Prostate gland (tissue), 2 donors: ENCODE data around the gene NUP58. TPM values are rescaled to one million over a fixed set of nuclear protein-coding genes. Genes with fewer than 3 reads are reported as not detected.

Source experiments
- DNase-seq: peaks from one replicate; pipeline ENCODE4 v3.0.0-alpha.2; 2019; ENCODE audit warnings: low spot score
- H3K27ac ChIP-seq, 2 donors: fragments of 200-600 bp; sonication (generic); 2 replicates each; pipeline ENCODE4 v1.5.1; 2017 to 2019
- H3K27me3 ChIP-seq: fragments of 200-600 bp; sonication (generic); replicated peaks from 2 replicates; pipeline ENCODE4 v1.5.1; 2019; ENCODE audit not compliant: insufficient read depth
- H3K36me3 ChIP-seq, 2 donors: fragments of 200-600 bp; sonication (generic); 1 replicate in 1 of 2; 2 replicates in 1 of 2; pipeline versions ENCODE4 v1.5.1 to v1.8.1; 2017 to 2019
- H3K4me1 ChIP-seq: fragments of 200-600 bp; sonication (generic); replicated peaks from 2 replicates; pipeline ENCODE4 v1.5.1; 2019
- H3K4me3 ChIP-seq, 2 donors: fragments of 200-600 bp; sonication (generic); 2 replicates each; pipeline ENCODE4 v1.5.1; 2017 to 2019
- H3K9me3 ChIP-seq: fragments of 200-600 bp; sonication (generic); 2 replicates; pipeline ENCODE4 v1.5.1; 2017
- POLR2A ChIP-seq: fragments of 450-650 bp; IDR thresholded peaks from one replicate; pipeline ENCODE4 v1.6.1; 2016; ENCODE audit warnings: antibody characterized with exemption, mild to moderate bottlenecking
- POLR2AphosphoS5 ChIP-seq: sonication (generic); formaldehyde crosslinking; IDR thresholded peaks from one replicate; pipeline ENCODE4 v1.6.1; 2017; ENCODE audit warnings: antibody characterized with exemption
- WGBS: methylation state at CpG from one replicate; pipeline ENCODE4 v1.1.5; 2018; 5-methylcytosine and 5-hydroxymethylcytosine counted together
- intact Hi-C: fragments of 100-400 bp; cut with DNase I; formaldehyde crosslinking; loops from one replicate; pipeline ENCODE4 v1.14.2; 2022
- total RNA-seq, 2 donors: library from RNA; depleted of rRNA; stranded (reverse); fragments of >200 nt; gene quantifications; one replicate each; pipeline ENCODE4 v1.1.0, GENCODE V29; 2016
- TF ChIP-seq, protein P1 (sequence below), 4 experiments: fragments of 200-600 bp in 2 of 4; fragments of 450-650 bp in 2 of 4; sonication (generic) in 2 of 4; IDR thresholded peaks; 1 replicate in 3 of 4; 2 replicates in 1 of 4; pipeline ENCODE4 v1.5.1; 2016 to 2019; ENCODE audit warnings: antibody characterized with exemption in 4 of 4, mild to moderate bottlenecking in 2 of 4, moderate library complexity in 2 of 4

The NUP58 gene
- total RNA-seq, 2 donors from 2014 or later: 35.6 to 143 TPM

DNA sequence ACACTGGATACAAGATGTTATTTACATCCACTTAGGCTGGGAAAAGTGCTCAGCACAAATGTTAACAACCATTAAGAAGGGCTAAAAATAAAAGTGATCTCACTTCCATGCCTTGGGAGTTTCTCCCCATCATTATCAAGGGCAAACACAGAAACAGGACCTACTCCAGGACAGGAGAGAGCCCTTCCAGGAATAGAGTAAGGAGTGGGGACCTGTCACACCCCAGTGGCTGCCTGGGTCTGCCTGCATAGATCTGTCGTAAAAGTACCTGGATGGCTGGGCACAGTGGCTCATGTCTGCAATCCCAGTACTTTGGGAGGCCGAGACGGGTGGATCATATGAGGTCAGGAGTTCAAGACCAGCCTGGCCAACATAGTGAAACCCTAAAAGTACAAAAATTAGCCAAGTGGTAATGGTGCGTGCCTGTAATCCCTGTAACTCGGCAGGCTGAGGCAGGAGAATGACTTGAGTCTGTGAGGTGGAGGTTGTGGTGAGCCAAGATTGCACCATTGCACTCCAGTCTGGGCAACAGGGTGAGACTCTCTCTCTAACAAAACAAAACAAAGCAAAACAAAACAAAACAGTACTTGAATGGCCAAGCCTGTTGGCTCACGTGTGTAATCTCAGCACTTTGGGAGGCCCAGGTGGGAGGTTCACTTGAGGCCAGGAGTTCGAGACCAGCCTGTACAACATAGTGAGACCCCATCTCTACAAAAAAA lies 76.0 kb downstream of the NUP58 start:
- no peak overlapping the region for H3K27ac ChIP-seq
- H3K27me3 ChIP-seq: peaks cover under 1% of the 10 kb centered on the region
- no peaks in the 10 kb centered on the region for H3K4me1 ChIP-seq
- intact Hi-C loops: no loop called here
- H3K9me3 ChIP-seq: no peaks in the 10 kb centered on the region
- 88% methylated on average over 7 of the region's 7 CpGs for WGBS
- no peak for DNase-seq
- H3K36me3 ChIP-seq: no peaks in the 10 kb centered on the region
- no peak overlapping the region for H3K4me3 ChIP-seq
- no peak for TF ChIP-seq POLR2AphosphoS5
- TF ChIP-seq, protein P1, sequence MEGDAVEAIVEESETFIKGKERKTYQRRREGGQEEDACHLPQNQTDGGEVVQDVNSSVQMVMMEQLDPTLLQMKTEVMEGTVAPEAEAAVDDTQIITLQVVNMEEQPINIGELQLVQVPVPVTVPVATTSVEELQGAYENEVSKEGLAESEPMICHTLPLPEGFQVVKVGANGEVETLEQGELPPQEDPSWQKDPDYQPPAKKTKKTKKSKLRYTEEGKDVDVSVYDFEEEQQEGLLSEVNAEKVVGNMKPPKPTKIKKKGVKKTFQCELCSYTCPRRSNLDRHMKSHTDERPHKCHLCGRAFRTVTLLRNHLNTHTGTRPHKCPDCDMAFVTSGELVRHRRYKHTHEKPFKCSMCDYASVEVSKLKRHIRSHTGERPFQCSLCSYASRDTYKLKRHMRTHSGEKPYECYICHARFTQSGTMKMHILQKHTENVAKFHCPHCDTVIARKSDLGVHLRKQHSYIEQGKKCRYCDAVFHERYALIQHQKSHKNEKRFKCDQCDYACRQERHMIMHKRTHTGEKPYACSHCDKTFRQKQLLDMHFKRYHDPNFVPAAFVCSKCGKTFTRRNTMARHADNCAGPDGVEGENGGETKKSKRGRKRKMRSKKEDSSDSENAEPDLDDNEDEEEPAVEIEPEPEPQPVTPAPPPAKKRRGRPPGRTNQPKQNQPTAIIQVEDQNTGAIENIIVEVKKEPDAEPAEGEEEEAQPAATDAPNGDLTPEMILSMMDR (IDR thresholded peaks at IDR 0.05): no peak
- no peak for TF ChIP-seq POLR2A

DNA sequence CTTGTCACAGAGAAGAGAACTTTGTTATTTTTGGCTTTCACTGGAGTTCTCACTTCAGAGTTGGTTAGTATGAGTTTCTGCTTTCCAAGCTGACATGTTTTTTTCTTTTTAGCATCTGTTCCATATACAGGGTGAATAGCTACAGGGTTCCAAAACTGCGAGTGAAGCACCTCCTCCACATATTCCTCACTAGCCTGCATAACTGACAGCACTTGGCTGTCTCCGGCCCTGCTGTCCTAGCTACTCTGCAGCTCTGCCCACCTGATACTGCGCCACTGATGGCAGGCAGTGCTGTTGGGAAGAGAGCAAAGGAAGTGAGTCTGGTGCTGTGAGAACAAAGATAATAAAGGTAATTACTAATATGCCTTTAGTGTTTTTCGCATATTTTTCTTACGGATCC lies 77.1 kb downstream of the NUP58 start:
- no peaks in the 10 kb centered on the region for H3K9me3 ChIP-seq
- 59% methylated on average over 5 of the region's 5 CpGs for WGBS
- no peaks in the 10 kb centered on the region for H3K27me3 ChIP-seq
- no peak for DNase-seq
- no peaks in the 10 kb centered on the region for H3K4me1 ChIP-seq
- no peak overlapping the region for H3K27ac ChIP-seq
- H3K4me3 ChIP-seq: no peak overlapping the region
- intact Hi-C loops: no loop called here
- no peaks in the 10 kb centered on the region for H3K36me3 ChIP-seq
- TF ChIP-seq, protein P1 (IDR thresholded peaks at IDR 0.05): no peak
- TF ChIP-seq POLR2A (no peak), POLR2AphosphoS5 (no peak)

DNA sequence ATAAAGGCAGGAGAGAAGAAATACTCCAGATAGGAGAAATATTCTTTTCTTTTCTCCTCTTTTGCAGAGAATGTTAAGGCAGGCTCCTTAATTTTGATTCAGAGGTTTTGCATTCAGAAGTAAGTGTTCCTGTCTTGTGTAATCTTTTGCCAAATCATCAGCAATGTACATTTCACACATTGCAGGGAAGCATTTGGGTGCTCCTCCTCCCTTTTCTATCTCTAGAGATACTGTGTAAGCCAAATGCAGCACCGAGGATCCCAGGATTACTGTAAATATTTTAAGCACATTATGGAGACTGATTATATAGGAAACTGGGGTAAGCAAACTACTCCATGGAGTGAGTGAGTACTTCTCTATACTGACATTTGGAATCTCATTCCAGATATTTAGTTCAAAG lies 77.6 kb downstream of the NUP58 start:
- intact Hi-C loops: no loop called here
- no peaks in the 10 kb centered on the region for H3K27me3 ChIP-seq
- TF ChIP-seq, protein P1 (IDR thresholded peaks at IDR 0.05): no peak
- TF ChIP-seq POLR2A (no peak), POLR2AphosphoS5 (no peak)
- DNase-seq: no peak
- H3K9me3 ChIP-seq: no peaks in the 10 kb centered on the region
- H3K4me3 ChIP-seq: no peak overlapping the region
- no peaks in the 10 kb centered on the region for H3K36me3 ChIP-seq
- H3K27ac ChIP-seq: no peak overlapping the region
- 19% methylated on average over 1 of the region's 1 CpG for WGBS
- no peaks in the 10 kb centered on the region for H3K4me1 ChIP-seq

DNA sequence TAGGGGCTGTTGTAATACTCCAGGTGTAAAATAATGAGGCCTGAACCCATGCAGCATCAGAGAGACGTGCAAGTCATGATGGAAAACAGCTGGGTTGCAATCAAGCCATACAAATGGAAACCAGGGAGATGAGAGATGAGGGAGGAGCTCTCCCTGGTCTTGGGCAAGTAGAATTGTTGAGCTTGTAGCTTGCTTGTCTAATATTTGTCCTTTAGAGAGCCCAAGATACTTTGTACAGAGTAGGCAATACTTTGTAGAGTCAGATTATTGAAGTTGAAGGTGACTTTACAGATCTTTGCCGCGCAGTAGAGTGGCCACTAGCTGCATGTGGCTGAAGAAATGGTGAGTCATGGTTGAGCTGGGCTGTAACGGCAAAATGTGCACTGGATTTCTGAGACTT lies 78.7 kb downstream of the NUP58 start:
- no peak for DNase-seq
- TF ChIP-seq, protein P1 (IDR thresholded peaks at IDR 0.05): no peak
- TF ChIP-seq POLR2AphosphoS5 (no peak), POLR2A (no peak)
- H3K9me3 ChIP-seq: no peaks in the 10 kb centered on the region
- H3K4me3 ChIP-seq: no peak overlapping the region
- peaks cover 2% of the 10 kb centered on the region for H3K27me3 ChIP-seq
- no peaks in the 10 kb centered on the region for H3K36me3 ChIP-seq
- 85% methylated on average over 4 of the region's 4 CpGs for WGBS
- intact Hi-C loops: no loop called here
- H3K27ac ChIP-seq: no peak overlapping the region
- H3K4me1 ChIP-seq: no peaks in the 10 kb centered on the region

DNA sequence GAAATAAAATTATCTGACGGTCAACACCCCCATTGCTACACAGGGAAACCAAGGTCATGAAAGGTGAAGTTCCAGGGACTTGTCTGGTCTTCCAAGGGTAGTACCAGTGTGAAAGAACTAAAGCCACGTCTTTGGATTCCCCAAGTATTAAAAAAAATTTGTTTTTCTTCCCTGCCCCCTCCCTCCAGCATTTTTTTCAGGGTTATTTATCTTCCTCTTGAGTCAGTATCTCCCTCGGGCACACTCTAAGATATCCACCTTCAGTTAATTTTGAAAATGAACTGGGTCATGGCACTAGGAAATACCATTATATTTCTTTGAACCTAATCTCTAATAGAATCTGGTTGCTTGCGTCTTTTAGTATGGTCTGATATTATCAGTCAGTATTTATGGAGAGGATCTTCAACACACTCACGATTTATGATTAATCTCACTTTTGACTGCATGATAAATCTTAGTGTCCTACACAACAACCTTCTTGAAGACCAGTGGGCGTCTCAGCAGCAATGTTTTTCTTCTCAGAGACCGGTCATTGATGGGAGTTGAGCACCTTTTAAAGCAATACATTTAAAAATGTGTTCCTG lies 79.4 kb downstream of the NUP58 start:
- no peak for DNase-seq
- Histone ChIP-seq H3K27me3 (peaks cover 2% of the 10 kb centered on the region), H3K27ac (no peak overlapping the region), H3K4me1 (no peaks in the 10 kb centered on the region), H3K9me3 (no peaks in the 10 kb centered on the region), H3K36me3 (no peaks in the 10 kb centered on the region), H3K4me3 (no peak overlapping the region)
- WGBS: 49% methylated on average over 7 of the region's 7 CpGs
- TF ChIP-seq POLR2AphosphoS5: no peak
- TF ChIP-seq, protein P1 (IDR thresholded peaks at IDR 0.05): no peak
- no peak for TF ChIP-seq POLR2A
- intact Hi-C loops: no loop called here
